ENCODE data around the gene CCDC102B. TPM values are rescaled to one million over a fixed set of nuclear protein-coding genes. Genes with fewer than 3 reads are reported as not detected.

Gene CCDC102B
- 10 to 100 TPM; 10.6 to 24.6 TPM for total RNA-seq

- Histone ChIP-seq H3K27ac (no peak within 1 kb of the TSS), H3K27me3 (replicated peaks; ENCODE audit: insufficient read depth) (no peaks in the 10 kb centered on the region), H3K9me3 (no peaks in the 10 kb centered on the region), H3K4me3 (peak within 1 kb of the TSS; percentile 22), H3K36me3 (no peaks in the 10 kb centered on the region), H3K4me1 (ENCODE audit: control insufficient read depth in 1 of 2, low read depth in 2 of 2) (peaks cover 2 to 10% of the 10 kb centered on the region in 2 donors)
- ATAC-seq (ENCODE audit: insufficient number of reproducible peaks, low FRiP score, low read depth), result peak; percentile 60
- TF ChIP-seq CTCF (IDR thresholded peaks at IDR 0.05), result no peak
- no peak for DNase-seq (ENCODE audit: low spot score)
Measured at GRCh38 chr18:68797871-68798270, at the start of gene CCDC102B. Gene CCDC102B (plus strand): TSS chr18:68798080. CDS start chr18:68836764, 38,684 bp downstream.

- DNase-seq (ENCODE audit: low spot score), result no peak
- Histone ChIP-seq H3K4me3 (no peak overlapping the region), H3K9me3 (peaks cover 3% of the 10 kb centered on the region), H3K36me3 (no peaks in the 10 kb centered on the region), H3K27ac (no peak overlapping the region), H3K4me1 (ENCODE audit: control insufficient read depth in 1 of 2, low read depth in 2 of 2) (no peaks in the 10 kb centered on the region), H3K27me3 (replicated peaks; ENCODE audit: insufficient read depth) (no peaks in the 10 kb centered on the region)
- TF ChIP-seq CTCF (IDR thresholded peaks at IDR 0.05), result no peak
- no peak for ATAC-seq (ENCODE audit: insufficient number of reproducible peaks, low FRiP score, low read depth)
Measured at GRCh38 chr18:68757126-68757525, 40.8 kb upstream of the CCDC102B start.

GRCh38 chr18:68759308-68759707, 38.6 kb upstream of the CCDC102B start:
- TF ChIP-seq CTCF (IDR thresholded peaks at IDR 0.05), result no peak
- no peaks in the 10 kb centered on the region for H3K27me3 ChIP-seq (replicated peaks; ENCODE audit: insufficient read depth)
- no peak for ATAC-seq (ENCODE audit: insufficient number of reproducible peaks, low FRiP score, low read depth)

DNA sequence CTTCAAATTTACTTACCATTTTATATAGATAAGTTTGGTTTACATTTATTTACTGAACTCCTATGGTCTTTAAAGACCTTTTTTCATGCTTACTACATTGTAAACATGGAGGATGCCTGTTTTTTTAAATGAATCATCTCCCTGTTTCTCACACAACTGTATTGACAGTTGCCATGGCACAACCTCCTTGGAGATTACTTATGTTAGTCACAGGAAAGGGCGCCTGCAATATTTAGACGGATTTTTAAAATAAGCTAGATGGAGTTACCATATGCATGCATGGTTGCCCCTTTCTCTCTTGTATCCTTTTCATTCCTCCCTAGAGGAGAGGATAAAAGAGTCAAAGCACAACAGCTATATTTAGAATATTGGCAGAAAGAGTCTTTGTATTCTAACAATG, 34.8 kb upstream of the CCDC102B start:
- no peak for TF ChIP-seq CTCF (IDR thresholded peaks at IDR 0.05)
- H3K9me3 ChIP-seq, result peaks cover 3% of the 10 kb centered on the region
- H3K4me3 ChIP-seq, result no peak overlapping the region
- H3K27me3 ChIP-seq (replicated peaks; ENCODE audit: insufficient read depth), result no peaks in the 10 kb centered on the region
- no peak overlapping the region for H3K27ac ChIP-seq
- H3K36me3 ChIP-seq, result no peaks in the 10 kb centered on the region
- no peaks in the 10 kb centered on the region for H3K4me1 ChIP-seq (ENCODE audit: control insufficient read depth in 1 of 2, low read depth in 2 of 2)
- ATAC-seq (ENCODE audit: insufficient number of reproducible peaks, low FRiP score, low read depth) (no peak), DNase-seq (ENCODE audit: low spot score) (no peak)

More at GRCh38 chr18:68759308-68759707, 38.6 kb upstream of the CCDC102B start:
- H3K4me1 ChIP-seq (ENCODE audit: control insufficient read depth in 1 of 2, low read depth in 2 of 2), result no peaks in the 10 kb centered on the region
- no peak for DNase-seq (ENCODE audit: low spot score)
- H3K4me3 ChIP-seq, result no peak overlapping the region
- H3K36me3 ChIP-seq, result no peaks in the 10 kb centered on the region
- H3K9me3 ChIP-seq, result peaks cover 3% of the 10 kb centered on the region
- no peak overlapping the region for H3K27ac ChIP-seq

DNA sequence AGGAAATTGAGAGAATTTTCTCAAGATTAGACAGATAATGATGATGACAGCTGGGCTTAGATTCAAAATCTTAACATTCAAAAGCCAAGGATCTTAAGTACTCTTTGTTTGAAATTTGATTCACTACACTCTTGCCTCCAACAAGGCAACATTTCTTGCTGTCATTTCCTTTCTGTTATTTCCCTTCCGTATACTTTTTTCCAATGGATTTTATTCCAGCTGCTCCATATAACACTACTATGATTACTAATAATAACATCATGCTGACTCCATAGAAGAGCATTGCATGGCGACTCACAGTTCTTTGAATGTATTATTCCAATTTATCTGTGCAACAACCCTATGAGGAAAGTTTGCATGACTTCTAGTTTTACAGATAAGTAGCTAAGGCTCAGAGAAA, 33.9 kb upstream of the CCDC102B start:
- no peak overlapping the region for H3K27ac ChIP-seq
- no peaks in the 10 kb centered on the region for H3K27me3 ChIP-seq (replicated peaks; ENCODE audit: insufficient read depth)
- ATAC-seq (ENCODE audit: insufficient number of reproducible peaks, low FRiP score, low read depth) (no peak), DNase-seq (ENCODE audit: low spot score) (no peak)
- no peaks in the 10 kb centered on the region for H3K36me3 ChIP-seq
- no peak for TF ChIP-seq CTCF (IDR thresholded peaks at IDR 0.05)
- no peak overlapping the region for H3K4me3 ChIP-seq
- peaks cover 3% of the 10 kb centered on the region for H3K9me3 ChIP-seq
- H3K4me1 ChIP-seq (ENCODE audit: control insufficient read depth in 1 of 2, low read depth in 2 of 2), result no peaks in the 10 kb centered on the region

All from thoracic aorta (tissue), 2 donors.